NCI-H446 treated with DMSO at 0.1 percent for 48 hours (cell line): ENCODE results near the gene TRMT10B.
"Not testable (repeated sequence)": the region's sequence is repeated elsewhere in the genome, so short reads cannot be mapped to it uniquely, and the experiment has no call there.

Source experiments
- DNase-seq: peaks from one replicate; lab custom pipeline; 2025; lab: John Stamatoyannopoulos, UW

TRMT10B gene

DNA sequence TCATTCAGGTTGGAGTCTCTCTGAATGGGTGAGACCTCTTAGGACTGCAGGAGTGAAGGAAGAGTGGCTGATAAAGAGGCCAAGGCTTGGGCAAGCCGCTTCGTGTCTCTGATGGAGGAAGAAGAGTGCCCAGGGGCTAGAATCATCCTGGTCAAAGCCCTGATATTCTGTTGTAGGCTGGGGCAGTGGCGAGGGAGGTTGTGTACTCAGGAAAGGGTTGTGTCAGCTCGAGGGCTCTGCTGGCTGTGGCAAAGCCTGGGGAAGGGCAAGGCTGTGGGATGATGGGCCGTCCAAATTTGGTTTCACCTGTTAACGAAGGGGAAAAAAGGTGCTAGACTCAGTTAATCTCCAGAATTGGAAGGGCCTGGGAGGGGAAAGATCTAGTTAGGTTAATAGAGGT lies 2.4 kb upstream of the TRMT10B start:
- no peak for DNase-seq

DNA sequence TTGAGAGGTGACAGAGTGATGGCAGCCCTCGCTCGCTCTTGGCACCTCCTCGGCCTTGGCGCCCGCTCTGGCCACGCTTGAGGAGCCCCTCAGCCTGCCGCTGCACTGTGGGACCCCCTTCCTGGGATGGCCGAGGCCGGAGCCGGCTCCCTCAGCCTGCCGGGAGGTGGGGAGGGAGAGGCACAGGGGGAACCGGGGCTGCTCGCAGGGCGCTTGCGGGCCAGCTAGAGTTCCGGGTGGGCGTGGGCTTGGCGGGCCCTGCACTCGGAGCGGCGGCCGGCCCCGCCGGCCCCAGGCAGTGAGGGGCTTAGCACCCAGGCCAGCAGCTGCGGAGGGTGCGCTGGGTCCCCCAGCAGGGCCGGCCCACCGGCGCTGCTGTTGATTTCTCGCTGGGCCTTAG lies 1.9 kb upstream of the TRMT10B start:
- not testable (repeated sequence) for DNase-seq

DNA sequence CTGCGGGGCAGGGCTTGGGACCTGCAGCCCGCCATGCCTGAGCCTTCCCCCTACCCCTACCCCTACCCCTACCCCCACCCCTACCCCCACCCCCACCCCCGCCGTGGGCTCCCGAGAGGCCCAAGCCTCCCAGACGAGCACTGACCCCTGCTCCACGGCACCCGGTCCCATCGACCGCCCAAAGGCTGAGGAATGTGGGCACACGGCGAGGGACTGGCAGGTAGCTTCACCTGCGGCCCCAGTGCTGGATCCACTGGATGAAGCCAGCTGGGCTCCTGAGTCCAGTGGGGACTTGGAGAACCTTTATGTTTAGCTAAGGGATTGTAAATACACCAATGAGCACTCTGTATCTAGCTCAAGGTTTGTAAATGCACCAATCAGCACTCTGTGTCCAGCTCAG lies 1.5 kb upstream of the TRMT10B start:
- not testable (repeated sequence) for DNase-seq

DNA sequence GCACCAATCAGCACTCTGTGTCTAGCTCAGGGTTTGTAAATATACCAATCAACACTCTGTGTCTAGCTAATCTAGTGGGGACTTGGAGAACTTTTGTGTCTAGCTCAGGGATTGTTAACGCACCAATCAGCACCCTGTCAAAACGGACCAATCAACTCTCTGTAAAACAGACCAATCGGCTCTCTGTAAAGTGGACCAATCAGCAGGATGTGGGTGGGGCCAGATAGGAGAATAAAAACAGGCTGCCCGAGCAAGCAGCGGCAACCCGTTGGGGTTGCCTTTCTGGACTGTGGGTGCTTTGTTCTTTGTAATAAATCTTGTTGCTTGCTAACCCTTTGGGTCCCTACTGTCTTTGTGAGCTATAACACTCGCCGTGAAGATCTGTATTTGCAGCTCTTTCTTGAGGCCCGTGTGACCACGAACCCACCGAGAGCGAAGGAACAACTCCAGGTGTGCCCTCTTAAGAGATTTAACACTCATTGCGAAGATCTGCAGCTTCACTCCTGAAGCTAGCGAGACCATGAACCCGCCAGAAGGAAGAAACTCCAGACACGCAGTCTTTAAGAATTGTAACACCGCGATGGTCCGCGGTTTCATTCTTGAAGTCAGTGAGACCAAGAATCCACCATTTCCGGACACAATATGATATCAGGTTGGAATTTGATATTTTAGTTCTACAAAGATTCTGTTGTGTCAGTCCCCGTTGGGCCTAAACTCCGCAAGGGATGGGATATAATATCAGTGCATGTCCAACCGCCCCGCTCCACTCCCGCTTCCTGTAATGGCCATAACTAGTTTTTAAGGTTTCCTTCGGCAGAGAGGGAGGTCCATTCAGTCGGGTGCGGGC lies 740 bp upstream of the TRMT10B start:
- DNase-seq = no peak

DNA sequence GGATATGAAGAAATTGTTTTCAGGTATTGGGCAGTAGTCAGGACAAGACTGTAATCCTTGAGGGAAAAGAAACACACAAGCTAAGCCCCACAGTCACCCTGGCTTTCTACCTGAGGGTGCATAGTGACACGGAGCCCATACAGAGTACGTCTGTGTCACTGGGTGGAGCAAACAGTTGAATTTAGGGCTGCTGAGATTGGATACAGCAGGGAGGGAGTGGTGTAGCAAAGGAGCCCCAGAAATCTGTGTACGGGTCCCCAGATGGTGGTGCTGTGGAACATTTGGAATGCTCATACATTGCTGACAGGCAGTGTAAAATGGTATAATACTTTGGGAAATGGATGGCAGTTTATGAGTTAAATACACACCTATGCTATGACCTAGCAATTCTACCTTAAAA lies 5.1 kb downstream of the TRMT10B start:
- DNase-seq = no peak

DNA sequence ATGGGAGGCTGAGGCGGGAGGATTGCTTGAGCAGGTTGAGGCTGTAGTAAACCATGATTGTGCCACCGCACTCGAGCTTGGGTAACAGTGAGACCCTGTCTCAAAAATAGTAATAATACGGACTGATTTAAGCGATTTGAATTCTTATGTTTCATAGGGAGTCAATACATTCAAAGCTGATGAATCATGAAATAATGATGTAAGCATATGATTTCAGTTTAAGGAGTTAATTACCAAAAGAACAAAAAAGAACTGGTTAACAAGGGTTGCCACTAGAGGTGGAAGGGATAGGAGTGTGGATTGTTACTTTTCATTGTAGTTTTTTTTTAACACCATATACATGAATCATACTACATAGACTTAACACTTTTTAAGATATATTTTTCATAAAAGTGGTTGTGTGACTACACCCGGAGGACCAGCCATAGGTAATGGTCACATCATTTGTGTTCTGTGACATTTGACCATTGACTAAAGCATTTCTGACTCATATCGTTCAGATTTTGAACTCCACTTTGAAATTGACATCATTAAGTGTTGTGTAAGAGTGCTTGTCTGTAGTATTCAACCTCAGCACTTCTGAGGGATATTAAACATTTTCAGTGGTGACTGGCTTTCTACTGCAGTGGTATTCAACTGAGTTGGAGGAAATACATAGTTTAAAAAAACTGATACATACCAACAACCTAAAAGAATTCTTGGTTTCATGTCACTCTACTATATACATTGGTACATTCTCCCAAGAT lies 7.0 kb downstream of the TRMT10B start:
- DNase-seq = no peak

DNA sequence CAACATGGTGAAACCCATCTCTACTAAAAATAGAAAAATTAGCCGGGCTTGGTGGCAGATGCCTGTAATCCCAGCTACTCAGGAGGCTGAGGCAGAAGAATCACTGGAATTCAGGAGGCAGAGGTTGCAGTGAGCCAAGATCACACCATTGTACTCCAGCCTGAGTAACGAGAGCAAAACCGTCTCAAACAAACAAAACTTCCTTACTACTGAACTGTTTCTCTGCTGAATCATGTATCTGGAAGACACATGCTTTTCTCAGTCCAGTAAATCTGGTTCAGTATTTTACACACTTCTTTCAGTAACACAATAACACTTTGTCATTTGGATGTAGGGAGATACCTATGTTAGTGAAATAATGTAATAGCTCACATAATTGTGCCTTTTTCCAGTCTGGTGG lies 7.9 kb downstream of the TRMT10B start:
- no peak for DNase-seq

DNA sequence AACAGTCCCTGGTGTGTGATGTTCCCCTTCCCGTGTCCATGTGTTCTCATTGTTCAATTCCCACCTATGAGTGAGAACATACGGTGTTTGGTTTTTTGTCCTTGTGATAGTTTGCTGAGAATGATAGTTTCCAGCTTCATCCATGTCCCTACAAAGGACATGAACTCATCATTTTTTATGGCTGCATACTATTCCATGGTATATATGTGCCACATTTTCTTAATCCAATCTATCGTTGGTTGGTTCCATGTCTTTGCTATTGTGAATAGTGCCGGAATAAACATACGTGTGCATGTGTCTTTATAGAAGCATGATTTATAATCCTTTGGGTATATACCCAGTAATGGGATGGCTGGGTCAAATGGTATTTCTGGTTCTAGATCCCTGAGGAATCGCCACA lies 11.7 kb downstream of the TRMT10B start:
- DNase-seq = not testable (repeated sequence)

DNA sequence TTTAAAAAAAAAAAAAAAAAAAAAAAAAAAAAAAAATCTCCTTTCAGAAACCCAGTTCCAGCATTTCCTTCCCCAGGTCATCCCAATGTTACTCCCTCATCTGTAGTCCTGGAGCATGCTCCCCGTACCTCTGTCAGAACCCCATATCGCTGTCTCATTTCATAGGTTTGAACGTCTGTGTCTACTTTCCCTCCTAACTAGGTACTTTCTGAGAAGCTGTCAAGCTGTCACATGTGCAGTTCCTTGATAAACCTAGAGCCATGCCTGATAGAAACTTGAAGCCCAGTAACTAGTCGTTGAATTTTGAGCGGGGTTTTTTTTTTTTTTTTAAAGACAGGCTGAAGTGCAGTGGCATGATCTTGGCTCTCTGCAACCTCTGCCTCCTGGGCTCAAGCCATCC lies 15.7 kb downstream of the TRMT10B start:
- no peak for DNase-seq

DNA sequence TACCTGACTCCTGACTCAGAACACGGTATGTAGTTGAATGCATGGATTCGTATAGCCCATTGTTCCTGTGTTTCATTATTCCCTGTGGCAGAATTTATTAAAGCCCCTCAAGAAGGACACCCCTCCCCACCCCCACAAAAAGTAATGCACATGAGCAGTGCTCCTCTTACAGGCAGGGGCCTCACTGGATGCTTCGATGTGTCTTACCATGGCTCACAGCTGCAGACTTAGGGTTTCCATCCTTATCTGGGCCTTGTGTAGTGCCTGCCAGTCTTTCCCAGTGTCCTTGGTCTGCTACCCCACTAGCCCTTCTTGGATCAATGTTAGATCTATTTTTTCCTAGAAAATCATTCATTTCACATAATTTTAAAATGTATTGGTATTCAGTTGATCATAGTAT lies 16.4 kb downstream of the TRMT10B start:
- no peak for DNase-seq

DNA sequence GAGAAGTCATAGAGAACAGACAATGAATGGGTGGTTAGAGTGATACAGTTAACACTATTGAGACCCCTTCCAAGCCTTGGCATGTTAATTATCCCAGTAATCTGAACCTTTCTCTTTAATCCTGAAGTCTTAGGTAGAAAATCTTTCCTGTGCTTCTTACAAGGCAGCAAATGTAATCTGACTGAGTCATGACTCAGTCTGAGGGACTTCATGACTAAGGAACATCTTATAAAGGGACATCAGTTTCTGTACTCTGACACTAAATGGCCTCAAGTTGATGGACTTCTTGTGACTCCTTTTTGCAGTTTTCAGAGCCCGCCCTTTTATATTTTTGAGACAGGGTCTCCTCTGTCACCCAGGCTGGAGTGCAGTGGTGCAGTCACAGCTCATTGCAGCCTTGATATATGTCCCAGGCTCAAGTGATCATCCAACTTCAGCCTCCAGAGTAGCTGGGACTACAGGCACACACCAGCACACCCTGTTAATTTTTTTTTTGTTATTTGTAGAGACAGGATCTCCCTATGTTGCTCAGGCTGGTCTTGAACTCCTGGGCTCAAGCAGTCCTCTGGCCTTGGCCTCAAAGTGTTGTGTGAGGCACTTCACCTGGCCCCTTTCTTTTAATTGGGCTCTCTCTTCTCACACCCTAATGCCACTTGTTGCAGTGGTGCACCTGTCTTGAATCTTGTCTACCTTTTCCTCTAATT lies 21.8 kb downstream of the TRMT10B start:
- DNase-seq = no peak

DNA sequence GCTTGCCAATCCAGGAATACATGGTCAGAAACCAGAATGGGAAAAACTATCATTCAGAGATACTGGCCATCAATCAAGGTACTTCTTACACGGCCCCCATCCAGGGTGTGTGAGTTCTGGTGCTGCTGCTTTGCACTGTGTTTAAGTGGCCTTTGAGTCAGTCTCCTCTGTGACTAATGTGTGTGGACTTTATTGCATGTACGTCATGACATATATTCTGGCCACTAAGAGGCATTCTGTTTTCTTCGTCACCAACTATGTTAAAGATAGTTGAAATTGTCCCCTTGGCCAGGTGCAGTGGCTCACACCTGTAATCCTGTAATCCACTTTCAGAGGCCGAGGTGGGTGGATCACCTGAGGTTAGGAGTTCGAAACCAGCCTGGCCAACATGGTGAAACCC lies 22.7 kb downstream of the TRMT10B start:
- DNase-seq = no peak

DNA sequence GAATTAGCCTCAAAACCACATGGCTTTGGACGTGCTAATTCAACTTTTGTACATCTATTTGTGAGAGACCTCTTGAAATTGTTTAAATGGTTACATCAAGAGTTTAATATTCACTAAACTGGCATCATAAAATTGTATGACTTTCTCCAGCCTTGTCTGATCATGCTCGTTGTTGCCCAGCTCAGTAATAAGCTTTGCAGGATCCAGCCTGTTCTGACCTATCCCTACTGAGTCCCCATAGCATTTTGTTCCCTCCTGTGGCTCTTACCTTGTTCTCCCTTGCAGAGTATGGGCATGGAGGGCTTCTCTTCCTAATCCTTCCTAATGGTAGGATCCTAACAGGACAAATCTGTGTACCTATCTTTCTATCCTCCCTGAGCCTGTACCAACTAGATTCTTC lies 24.9 kb downstream of the TRMT10B start:
- DNase-seq = no peak

DNA sequence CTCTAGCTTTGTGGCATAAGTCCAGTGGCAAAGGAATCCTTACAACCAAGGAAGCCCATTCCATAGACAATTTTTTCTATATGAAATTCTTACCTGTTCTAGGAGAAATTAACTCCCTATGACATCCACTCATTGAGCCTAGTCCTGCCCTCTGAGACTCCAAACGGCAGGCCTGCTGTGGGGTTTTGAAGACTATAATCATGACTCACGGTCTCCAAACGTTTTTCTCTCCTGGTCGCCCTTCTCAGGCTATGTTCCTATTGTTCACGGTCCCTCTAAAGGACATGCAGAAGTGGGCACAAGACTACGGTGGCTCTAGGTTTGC lies 30.6 kb downstream of the TRMT10B start:
- DNase-seq = no peak

DNA sequence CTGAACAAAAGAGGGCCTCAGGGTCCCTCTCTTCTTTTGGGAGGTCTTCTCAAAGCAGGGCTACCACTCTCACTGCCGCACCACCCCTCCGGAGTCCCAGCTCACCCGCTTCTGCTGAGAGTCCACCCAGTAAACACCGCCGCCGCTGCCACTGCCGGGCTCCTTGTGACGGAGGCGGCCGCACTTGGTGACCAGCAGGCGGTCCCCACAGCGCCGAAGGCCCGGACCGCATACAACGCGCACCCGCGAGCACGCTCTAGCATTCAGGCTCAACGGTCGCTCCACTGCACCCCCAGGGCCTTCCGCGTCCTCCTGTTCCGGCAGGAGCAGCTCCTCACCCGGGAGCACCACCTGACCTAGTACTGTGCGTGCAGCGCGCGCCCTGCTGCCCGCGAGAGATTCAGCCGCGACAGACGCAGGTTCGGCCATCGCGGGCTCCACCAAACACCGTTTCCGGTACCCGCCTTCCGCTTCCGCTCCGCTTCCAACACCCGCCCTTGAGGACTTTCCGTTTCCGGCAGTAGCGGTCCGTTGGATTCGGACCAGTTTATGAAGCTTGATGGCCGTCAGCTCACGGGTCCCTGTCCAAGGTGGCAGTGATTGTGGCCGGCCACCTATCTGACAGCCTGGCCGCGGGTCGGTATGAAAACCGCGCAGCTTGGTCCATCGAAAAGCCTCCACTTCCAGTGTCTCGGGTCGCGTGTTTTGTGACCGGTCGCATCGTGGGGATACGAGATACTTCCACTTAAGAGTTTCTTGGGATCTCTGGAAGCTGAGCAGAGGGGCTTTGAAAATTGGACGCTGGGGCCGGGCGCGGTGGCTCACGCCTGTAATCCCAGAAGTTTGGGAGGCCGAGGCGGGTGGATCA lies 31.2 kb downstream of the TRMT10B start, which contains the start of gene EXOSC3:
TSS of gene EXOSC3 (minus strand) at position 449 of the 868 bp plus-strand sequence. CDS start at position 429, 20 bp downstream.
- DNase-seq = peak; percentile 81

DNA sequence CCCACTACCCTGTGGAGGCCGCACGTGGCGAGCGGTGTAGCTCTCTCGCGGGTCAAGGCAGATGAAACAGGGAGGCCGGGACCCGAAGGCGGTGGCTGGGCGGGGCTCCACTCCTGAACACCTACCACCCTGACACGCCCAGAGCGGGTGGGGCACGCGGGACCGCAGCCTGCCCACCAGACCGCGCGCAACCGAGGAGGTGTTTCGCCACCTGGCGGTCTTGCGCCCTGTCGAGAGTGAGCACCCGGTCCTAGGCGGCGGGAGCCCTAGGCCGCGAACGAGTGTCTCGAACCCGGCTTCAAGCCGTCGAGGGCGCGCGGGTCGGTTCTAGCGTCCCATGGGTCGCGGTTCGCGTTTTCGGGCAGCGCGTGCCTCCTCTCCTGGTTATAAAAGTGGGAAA lies 33.5 kb downstream of the TRMT10B start:
- DNase-seq = no peak

DNA sequence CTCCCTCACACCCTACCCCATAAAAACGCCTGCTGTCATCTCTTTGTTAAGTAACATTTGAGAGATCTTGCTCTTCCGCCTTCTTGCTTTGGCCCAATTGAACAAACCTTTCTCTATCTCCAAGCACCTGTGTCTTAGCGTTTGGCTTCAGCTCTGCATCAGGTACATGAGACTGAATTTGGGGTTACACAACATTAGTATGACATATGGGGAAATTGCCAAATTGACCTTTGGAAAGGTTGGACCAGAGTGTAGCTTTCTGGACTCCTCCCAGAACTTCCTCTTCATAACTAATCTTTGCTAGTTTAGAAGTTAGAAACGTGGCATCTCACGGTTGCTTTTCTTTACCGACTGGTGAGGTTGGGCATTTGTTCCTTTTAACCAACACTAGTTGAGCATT lies 34.7 kb downstream of the TRMT10B start:
- DNase-seq = no peak

DNA sequence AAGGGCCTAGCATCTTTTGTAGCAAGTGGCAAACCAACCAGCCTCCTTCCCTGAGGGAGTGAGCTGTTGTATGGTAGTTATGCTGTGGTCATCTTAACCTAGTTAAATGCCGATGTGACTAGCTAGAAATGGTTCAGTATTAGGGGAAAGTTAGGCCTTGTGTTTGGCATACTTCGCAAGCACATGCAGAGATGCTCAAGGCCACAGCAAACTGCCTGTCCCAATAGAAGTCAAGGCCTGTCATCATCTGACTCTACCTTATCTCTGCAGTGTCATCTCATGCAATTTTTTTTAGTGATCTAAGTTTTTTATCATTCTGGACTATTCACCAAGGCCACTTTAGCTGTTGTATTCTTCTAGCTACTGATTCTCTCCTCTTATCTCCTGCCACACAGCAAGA lies 36.5 kb downstream of the TRMT10B start:
- DNase-seq = no peak

DNA sequence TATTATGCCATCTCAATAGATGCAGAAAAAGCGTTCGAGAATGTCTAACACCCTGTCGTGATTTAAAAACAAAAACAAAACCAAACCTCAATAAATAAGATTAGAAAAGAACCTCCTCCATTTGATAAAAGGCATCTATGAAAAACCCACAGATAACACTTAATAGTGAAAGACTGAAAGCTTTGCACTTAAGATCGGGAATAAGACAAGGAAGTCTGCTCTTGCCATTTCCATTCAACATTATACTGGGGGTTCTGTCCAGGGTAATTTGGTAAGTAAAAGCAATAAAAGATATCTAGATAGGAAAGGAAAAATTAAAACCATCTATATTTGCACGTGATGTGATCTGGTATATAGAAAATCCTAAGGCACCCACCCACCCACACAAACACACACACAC lies 38.5 kb downstream of the TRMT10B start:
- no peak for DNase-seq

DNA sequence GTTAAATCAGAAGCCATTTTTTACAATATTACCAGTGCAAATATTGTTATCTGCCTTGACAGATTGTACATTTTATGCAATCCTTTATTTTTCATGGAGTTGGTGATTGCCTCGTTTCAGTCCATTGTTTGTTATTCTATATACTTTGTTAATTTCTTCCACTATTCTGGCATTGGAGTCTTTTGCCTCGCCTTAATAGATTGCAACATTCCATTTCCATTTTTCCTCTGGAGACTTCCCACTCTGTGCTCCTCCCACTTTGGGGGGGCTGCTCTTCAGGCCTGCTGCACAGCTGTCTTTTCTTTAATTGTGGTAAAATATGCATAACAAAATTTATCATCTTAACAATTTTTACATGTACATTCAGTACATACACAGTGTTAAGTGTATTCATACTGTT lies 42.6 kb downstream of the TRMT10B start:
- no peak for DNase-seq

DNA sequence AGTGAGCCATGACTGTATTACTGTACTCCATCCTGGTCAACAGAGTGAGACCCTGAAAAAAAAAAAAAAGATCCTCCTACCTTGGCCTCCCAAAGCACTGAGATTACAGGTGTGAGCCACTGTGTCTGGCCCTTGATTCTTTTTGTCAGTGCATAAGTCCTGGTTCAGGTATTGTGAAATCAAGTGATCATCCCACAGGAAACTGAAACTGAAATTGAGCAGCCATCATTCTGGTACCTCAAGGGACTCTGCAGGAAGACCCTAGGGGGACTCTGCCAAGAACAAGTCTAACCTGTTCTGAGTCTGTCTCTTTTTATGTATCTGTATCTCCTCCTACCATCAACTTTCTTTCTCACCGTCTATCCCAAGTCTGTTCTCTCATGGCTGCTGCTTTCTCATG lies 45.1 kb downstream of the TRMT10B start:
- no peak for DNase-seq
